AG09309 (cell line): ENCODE results near the gene DTHD1.

Source experiments
- DNase-seq: peaks from one replicate; pipeline ENCODE4 v3.0.0-alpha.2; 2010; ENCODE audit warnings: low read depth
- H3K4me3 ChIP-seq: 2 replicates; pipeline ENCODE4 v1.5.1; 2011; ENCODE audit warnings: mild to moderate bottlenecking, low read depth, low read length, moderate library complexity; ENCODE audit not compliant: control insufficient read depth
- CTCF ChIP-seq: IDR thresholded peaks from 2 replicates; pipeline ENCODE4 v1.5.1; 2011; ENCODE audit warnings: mild to moderate bottlenecking, low read depth, low read length, inconsistent platforms; ENCODE audit not compliant: insufficient read depth, control insufficient read depth; ENCODE audit errors: missing control alignments

The DTHD1 gene

GRCh38 chr4:36255577-36255976 lies 25.8 kb upstream of the DTHD1 start:
- no peak for TF ChIP-seq CTCF
- DNase-seq = no peak
- no peak overlapping the region for H3K4me3 ChIP-seq

GRCh38 chr4:36256398-36256891 lies 25.0 kb upstream of the DTHD1 start:
- DNase-seq = no peak
- TF ChIP-seq CTCF = no peak
- H3K4me3 ChIP-seq = no peak overlapping the region

GRCh38 chr4:36260731-36261130 lies 20.7 kb upstream of the DTHD1 start:
- no peak for TF ChIP-seq CTCF
- DNase-seq = no peak
- H3K4me3 ChIP-seq = no peak overlapping the region

- no peak overlapping the region for H3K4me3 ChIP-seq
- DNase-seq = no peak
- no peak for TF ChIP-seq CTCF
Measured at GRCh38 chr4:36264207-36264826, 17.1 kb upstream of the DTHD1 start.

GRCh38 chr4:36267486-36268268 lies 13.7 kb upstream of the DTHD1 start:
- DNase-seq = no peak
- no peak for TF ChIP-seq CTCF
- H3K4me3 ChIP-seq = no peak overlapping the region

- no peak overlapping the region for H3K4me3 ChIP-seq
- no peak for TF ChIP-seq CTCF
- DNase-seq = no peak
Measured at GRCh38 chr4:36269101-36269500, 12.3 kb upstream of the DTHD1 start.
